Mesodermal cell (in vitro differentiated cells): ENCODE measurements around the gene JARID2.

Source experiments
- H3K27ac ChIP-seq: 2 replicates; pipeline ENCODE4 v1.7.0; 2013; ENCODE audit warnings: mild to moderate bottlenecking, low read depth, low read length, moderate library complexity; ENCODE audit not compliant: severe bottlenecking
- H3K36me3 ChIP-seq: 2 replicates; pipeline ENCODE4 v1.7.1; 2013; ENCODE audit warnings: mild to moderate bottlenecking, low read length, moderate library complexity; ENCODE audit not compliant: control insufficient read depth, insufficient read depth
- H3K4me1 ChIP-seq: one replicate; pipeline ENCODE4 v1.7.1; 2013; ENCODE audit warnings: mild to moderate bottlenecking, low read length; ENCODE audit not compliant: insufficient read depth, control insufficient read depth, poor library complexity, severe bottlenecking
- H3K4me3 ChIP-seq: 2 replicates; pipeline ENCODE4 v1.7.0; 2013; ENCODE audit warnings: low read length, control low read depth, mild to moderate bottlenecking; ENCODE audit not compliant: insufficient read depth, poor library complexity, severe bottlenecking; ENCODE audit errors: extremely low read depth
- H3K9me3 ChIP-seq: 2 replicates; pipeline ENCODE4 v1.7.1; 2013; ENCODE audit warnings: mild to moderate bottlenecking, low read length, moderate library complexity; ENCODE audit not compliant: control insufficient read depth
- WGBS, 2 experiments: methylation state at CpG; one replicate each; pipeline ENCODE4 v1.1.5; 2013; ENCODE audit warnings: missing lambda C conversion rate in 2 of 2; ENCODE audit not compliant: insufficient coverage in 2 of 2; 5-methylcytosine and 5-hydroxymethylcytosine counted together

The JARID2 gene

DNA sequence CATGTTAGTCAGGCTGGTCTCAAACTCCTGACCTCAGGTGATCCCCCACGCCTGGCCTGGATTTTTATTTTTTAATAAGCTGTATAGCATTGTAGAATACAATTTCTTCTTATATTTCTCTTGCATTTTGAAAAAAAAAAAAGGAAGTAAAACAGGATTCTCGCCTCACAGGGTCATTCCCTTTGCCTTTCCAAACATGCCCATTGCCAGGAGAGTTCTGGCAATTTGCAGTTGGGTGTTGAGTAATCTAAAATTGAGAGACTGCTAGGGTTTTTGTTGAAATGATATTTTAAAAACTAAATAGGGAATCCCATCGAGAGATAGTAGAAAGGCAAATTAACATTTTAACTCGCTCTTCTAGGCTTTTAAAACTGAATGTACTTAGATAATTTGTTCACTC is 196.1 kb downstream of the JARID2 start:
- Histone ChIP-seq H3K36me3 (no peaks in the 10 kb centered on the region), H3K4me3 (no peak overlapping the region), H3K9me3 (no peaks in the 10 kb centered on the region), H3K27ac (no peak overlapping the region), H3K4me1 (peaks cover 65% of the 10 kb centered on the region)
- 80% methylated on average over 1 of the region's 4 CpGs; no CpG with 5 or more reads in 1 of the 2 experiments for WGBS, 2 experiments

DNA sequence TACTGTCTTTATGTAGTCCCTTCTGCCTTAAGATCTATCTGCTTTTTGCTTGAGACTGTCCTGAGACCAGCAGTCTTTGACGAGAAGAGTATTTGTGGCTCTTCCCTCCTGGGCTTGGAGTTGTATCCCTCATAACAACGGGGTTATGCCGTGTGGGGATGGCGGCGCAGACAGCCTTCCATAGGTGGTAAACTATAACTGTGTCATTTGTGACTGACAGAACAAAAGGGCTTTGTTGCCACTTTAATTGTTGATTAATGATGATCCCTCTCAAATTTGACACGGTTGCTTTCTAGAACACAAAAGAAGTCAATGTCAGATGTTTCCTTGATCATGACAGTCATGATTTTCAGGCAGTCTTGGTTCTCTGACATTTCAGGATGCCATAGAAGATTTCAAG is 196.6 kb downstream of the JARID2 start:
- 75 to 80% methylated on average over 5 of the region's 6 CpGs for WGBS, 2 experiments
- H3K9me3 ChIP-seq, result no peaks in the 10 kb centered on the region
- H3K27ac ChIP-seq, result no peak overlapping the region
- no peak overlapping the region for H3K4me3 ChIP-seq
- no peaks in the 10 kb centered on the region for H3K36me3 ChIP-seq
- peaks cover 62% of the 10 kb centered on the region for H3K4me1 ChIP-seq

DNA sequence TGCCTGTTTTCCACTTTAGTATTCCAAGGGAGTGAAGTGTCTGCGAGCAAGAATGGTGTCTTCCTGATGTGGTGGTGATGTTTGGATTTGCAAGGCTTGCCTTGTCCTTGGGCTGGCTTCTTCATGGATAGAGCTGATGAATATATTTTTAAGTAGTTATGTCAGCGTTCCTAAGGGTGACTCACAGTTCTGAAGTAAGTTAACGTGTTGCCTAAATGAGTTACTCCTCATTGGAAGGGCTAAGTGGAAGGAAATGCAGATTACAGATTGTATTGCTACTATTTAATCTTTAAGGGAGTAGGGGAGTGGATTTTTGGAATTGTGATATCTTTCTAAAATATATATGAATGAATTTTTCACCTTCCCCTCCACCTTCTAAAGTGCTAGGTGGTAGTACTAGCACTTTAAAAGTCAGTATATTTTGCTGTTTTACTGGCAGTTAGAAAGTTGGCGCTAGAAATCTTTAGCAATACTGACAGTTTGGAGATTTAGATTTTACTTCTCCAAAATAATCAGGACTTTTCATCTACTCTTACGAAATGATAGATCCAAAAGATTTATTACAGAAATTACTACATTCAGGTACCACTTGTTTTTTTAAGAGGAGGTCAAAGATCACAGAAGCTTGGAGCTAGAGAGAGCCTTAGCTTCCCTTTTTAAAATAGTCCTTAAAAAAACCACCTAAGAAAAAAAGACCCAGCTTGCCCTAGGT is 197.4 kb downstream of the JARID2 start:
- 71 to 74% methylated on average over 2 to 3 of the region's 5 CpGs for WGBS, 2 experiments
- H3K27ac ChIP-seq, result no peak overlapping the region
- H3K4me1 ChIP-seq, result peaks cover 56% of the 10 kb centered on the region
- H3K36me3 ChIP-seq, result no peaks in the 10 kb centered on the region
- no peaks in the 10 kb centered on the region for H3K9me3 ChIP-seq
- H3K4me3 ChIP-seq, result no peak overlapping the region

DNA sequence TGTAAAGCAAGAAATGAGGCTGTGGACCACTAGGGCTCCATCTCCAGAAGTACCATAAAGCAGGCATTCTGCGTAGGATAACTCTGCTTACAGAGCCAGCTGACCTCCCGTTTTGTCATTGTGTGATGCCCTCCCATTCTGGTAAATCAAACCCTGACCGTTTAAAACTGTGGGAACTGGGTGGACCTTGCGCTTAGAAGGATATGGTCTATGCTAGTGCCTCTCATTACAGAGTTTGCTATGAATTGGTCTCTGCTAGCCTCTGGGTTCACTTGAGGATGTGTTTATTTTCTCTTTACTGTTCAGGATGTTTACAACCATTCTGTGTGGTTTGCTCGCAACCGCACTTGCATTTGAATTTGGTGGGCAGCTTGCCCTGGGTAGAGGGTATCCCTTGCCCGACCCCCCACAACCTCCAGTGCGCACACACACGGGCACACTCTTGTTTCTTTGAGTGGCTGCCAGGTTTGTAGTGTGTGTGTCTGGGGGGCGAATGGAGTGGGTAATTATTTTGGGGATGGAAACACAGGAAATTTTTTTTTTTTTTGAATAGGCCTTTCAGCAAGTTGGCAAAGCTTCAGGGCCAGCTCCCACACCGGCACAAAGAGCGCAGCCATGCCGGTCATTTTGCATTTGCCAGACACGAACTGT is 198.3 kb downstream of the JARID2 start:
- 78 to 95% methylated on average over 5 of the region's 14 CpGs for WGBS, 2 experiments

DNA sequence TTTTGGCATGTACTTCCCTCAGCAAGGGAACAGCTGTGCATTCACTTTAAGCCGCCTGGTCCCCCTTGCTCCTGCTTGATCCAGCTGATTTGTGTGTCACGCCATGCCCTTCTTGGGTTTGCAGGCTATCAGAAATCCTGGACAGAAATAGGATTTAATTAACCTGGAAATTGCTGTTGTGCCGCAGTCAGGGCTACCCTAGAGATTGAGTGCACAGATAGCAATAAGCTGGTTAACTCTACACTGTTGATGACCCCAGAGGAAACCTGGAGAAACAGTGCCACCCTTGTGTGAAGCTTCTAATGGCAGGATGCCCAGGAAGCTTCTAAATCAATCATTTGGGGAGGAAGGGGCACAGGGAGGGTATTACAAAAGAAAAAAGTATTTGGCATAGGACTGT is 199.0 kb downstream of the JARID2 start:
- Histone ChIP-seq H3K4me3 (no peak overlapping the region), H3K27ac (no peak overlapping the region), H3K36me3 (no peaks in the 10 kb centered on the region), H3K9me3 (no peaks in the 10 kb centered on the region), H3K4me1 (peaks cover 49% of the 10 kb centered on the region)
- WGBS, 2 experiments, result 85 to 88% methylated on average over 3 of the region's 3 CpGs

More for the DNA sequence above, 198.3 kb downstream of the JARID2 start:
- Histone ChIP-seq H3K27ac (no peak overlapping the region), H3K4me3 (no peak overlapping the region), H3K9me3 (no peaks in the 10 kb centered on the region), H3K4me1 (peaks cover 55% of the 10 kb centered on the region), H3K36me3 (no peaks in the 10 kb centered on the region)

DNA sequence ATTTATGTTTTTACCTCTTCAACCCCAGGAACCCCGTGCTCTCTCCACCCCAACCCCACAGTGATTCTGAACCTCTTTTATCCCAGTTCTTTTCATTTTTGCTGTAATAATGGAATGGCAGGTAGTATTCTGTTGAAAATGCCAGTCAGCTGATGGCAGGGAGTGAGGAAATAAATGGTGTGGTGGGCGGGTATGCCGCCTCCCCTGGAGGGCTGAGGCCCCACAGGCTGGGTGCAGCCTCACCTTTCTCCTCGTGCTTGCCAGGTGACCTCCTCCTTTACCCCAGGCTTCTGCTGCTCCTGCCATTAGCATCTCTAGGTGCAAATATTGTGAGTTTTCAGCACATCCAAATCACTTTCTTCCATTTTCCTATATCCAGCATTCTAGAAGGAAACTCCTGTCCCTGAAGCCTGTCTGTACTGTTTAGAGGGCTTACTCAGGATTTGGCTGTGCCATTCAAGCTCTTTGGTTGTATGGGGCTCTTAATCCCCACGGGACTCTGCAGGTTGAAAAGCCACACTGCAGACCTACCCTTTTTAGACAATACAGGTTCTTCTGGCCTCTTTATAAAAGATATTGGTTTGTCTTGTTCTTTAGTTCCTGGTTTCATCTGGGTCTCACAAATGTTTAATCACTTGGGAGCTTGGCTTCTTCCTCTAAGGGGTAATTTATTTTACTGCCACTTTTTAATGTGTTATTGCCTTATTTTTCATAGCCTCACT is 201.8 kb downstream of the JARID2 start:
- WGBS, 2 experiments, result 86% methylated on average over 1 of the region's 5 CpGs; no CpG with 5 or more reads in 1 of the 2 experiments
- no peak overlapping the region for H3K27ac ChIP-seq
- no peaks in the 10 kb centered on the region for H3K9me3 ChIP-seq
- H3K4me1 ChIP-seq, result peaks cover 28% of the 10 kb centered on the region
- peaks cover 7% of the 10 kb centered on the region for H3K36me3 ChIP-seq
- no peak overlapping the region for H3K4me3 ChIP-seq

DNA sequence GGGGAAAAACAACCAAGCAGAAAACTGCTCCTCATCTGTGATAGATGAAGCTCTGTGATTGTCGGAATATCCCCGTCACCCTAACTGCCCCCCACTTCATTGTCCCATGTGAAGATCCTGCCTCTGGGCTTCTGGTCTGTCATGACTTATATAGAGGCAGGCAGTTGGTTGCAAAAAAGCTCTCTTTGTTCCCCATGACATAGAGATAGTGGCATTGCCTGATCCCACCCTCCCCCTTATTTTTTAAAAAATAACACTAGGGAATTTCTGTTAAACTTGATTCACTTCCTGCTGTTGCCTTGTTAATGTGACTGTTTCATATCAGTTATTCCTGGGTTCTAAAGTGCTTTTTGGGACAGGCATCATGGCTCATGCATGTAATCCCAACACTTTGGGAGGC is 203.1 kb downstream of the JARID2 start:
- Histone ChIP-seq H3K36me3 (peaks cover 17% of the 10 kb centered on the region), H3K4me1 (peaks cover 15% of the 10 kb centered on the region), H3K27ac (no peak overlapping the region), H3K4me3 (no peak overlapping the region), H3K9me3 (no peaks in the 10 kb centered on the region)
- no CpG with 5 or more reads among the region's 2 CpGs for WGBS, 2 experiments

DNA sequence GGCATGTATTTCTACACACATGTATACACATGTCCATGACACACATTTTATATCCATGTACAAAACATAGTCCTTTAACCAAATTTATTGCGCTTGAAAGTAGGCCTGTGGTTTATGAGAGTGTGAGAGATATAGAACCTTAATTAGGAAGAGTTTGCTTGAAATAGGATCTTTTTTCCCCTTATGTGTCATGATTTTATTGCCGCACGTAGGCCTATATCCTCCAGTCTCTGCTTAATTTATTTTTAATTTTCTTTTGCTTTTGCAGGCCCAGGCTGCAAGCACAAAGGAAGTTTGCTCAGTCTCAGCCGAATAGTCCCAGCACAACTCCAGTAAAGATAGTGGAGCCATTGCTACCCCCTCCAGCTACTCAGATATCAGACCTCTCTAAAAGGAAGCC is 205.9 kb downstream of the JARID2 start:
- Histone ChIP-seq H3K27ac (no peak overlapping the region), H3K4me1 (peaks cover 8% of the 10 kb centered on the region), H3K9me3 (no peaks in the 10 kb centered on the region), H3K36me3 (peaks cover 26% of the 10 kb centered on the region), H3K4me3 (no peak overlapping the region)
- WGBS, 2 experiments, result 80 to 87% methylated on average over 1 to 3 of the region's 4 CpGs

DNA sequence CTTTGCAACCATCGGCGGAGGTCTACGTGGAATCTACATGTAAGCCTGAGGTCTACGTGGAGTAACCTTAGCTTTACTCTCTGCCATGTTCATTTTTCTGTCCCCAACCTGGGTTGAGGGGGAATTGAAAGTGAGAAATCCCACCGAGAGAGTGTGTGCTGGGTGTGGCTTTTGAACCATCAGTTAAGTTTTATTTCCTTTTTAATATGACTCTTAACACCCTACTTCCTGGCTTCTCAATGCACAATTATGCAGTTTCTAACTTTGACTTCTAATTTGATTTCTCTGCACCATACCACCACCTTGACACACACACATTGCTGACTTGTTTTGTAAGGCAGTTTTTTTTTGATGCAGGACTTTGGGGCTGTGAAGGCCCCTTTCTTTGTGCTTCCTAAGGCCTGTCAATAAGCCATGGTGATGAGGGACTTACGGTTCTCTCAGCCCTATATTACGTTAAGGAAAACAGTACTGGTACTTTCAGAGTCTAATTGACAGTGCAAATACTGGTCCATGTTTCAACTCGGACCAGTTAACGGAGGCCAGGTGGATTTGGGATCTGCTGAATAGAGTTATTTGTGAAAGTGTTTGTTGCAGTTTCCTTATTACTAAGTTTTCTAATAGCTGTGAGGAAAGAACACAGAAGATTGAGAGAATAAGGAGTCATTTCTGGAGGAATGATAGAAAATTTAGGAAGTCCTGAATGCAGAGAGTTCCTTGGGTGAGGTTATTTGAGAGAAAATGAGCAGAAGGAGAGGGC is 206.5 kb downstream of the JARID2 start:
- WGBS, 2 experiments, result 99 to 100% methylated on average over 7 to 8 of the region's 9 CpGs
- Histone ChIP-seq H3K4me1 (peaks cover 8% of the 10 kb centered on the region), H3K4me3 (no peak overlapping the region), H3K36me3 (peaks cover 26% of the 10 kb centered on the region), H3K27ac (no peak overlapping the region), H3K9me3 (no peaks in the 10 kb centered on the region)

DNA sequence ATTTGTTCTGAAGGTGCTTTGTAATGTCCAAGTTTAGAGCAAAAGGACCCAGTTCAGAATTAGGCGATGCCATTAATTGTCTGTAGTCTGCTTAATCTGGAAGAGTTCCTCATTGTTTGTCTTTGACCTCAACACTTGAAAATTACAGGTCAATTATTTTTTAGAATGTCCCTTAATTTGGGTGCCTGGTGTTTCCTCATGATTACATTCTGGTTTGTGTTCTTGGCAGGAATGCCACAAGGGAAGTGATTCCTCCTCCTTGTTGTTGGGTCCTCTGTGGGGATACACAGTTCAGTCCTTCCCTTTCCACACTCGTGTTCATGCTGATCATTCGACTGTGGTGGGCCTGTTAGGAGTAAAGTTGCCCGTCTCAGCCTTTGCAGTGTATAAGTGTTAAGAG is 207.3 kb downstream of the JARID2 start:
- H3K36me3 ChIP-seq, result peaks cover 26% of the 10 kb centered on the region
- WGBS, 2 experiments, result 90 to 100% methylated on average over 1 of the region's 4 CpGs
- no peaks in the 10 kb centered on the region for H3K9me3 ChIP-seq
- H3K4me3 ChIP-seq, result no peak overlapping the region
- peaks cover 8% of the 10 kb centered on the region for H3K4me1 ChIP-seq
- H3K27ac ChIP-seq, result no peak overlapping the region
